Glomerular endothelial cell (primary cell): ENCODE measurements around the gene SLC1A2. TPM values are rescaled to one million over a fixed set of nuclear protein-coding genes. Genes with fewer than 3 reads are reported as not detected.
"Not testable (repeated sequence)": the region's sequence is repeated elsewhere in the genome, so short reads cannot be mapped to it uniquely, and the experiment has no call there.

Experiments used
- DNase-seq: peaks from one replicate; pipeline ENCODE4 v3.0.0-alpha.2; 2011; ENCODE audit warnings: low read depth, low spot score; ENCODE audit errors: extremely low read depth
- total RNA-seq: library from RNA; depleted of rRNA; stranded (reverse); fragments of >200 nt; gene quantifications from 2 replicates; pipeline ENCODE4 v1.2.3, GENCODE V29; 2015

SLC1A2 gene
- total RNA-seq, 1 donor from 2014 or later: not detected

GRCh38 chr11:35232891-35233330, 186.4 kb downstream of the SLC1A2 start:
- no peak for DNase-seq

GRCh38 chr11:35231076-35231860, 188.1 kb downstream of the SLC1A2 start:
- DNase-seq: no peak

GRCh38 chr11:35230388-35230787, 189.0 kb downstream of the SLC1A2 start:
- no peak for DNase-seq

- no peak for DNase-seq
Observed at GRCh38 chr11:35228328-35228725, 191.0 kb downstream of the SLC1A2 start.

- no peak for DNase-seq
Observed at GRCh38 chr11:35227576-35228327, 191.6 kb downstream of the SLC1A2 start.

- DNase-seq: not testable (repeated sequence)
Observed at GRCh38 chr11:35226756-35227155, 192.6 kb downstream of the SLC1A2 start.

GRCh38 chr11:35225946-35226520, 193.3 kb downstream of the SLC1A2 start:
- no peak for DNase-seq

- no peak for DNase-seq
Observed at GRCh38 chr11:35223991-35224390, 195.4 kb downstream of the SLC1A2 start.

- no peak for DNase-seq
Observed at GRCh38 chr11:35223371-35223796, 196.0 kb downstream of the SLC1A2 start.

- no peak for DNase-seq
Observed at GRCh38 chr11:35218956-35219355, 200.4 kb downstream of the SLC1A2 start.

GRCh38 chr11:35216962-35217678, 202.2 kb downstream of the SLC1A2 start:
- DNase-seq: no peak

GRCh38 chr11:35215945-35216344, 203.4 kb downstream of the SLC1A2 start:
- DNase-seq: no peak

- peak; percentile 7 for DNase-seq
Observed at GRCh38 chr11:35214792-35215193, 204.6 kb downstream of the SLC1A2 start.

GRCh38 chr11:35214226-35214770, 205.1 kb downstream of the SLC1A2 start:
- no peak for DNase-seq

- no peak for DNase-seq
Observed at GRCh38 chr11:35211952-35212351, 207.4 kb downstream of the SLC1A2 start.

GRCh38 chr11:35210876-35211546, 208.3 kb downstream of the SLC1A2 start:
- no peak for DNase-seq

GRCh38 chr11:35208795-35209194, 210.6 kb downstream of the SLC1A2 start:
- DNase-seq: no peak

- no peak for DNase-seq
Observed at GRCh38 chr11:35207471-35208403, 211.6 kb downstream of the SLC1A2 start.

- no peak for DNase-seq
Observed at GRCh38 chr11:35206616-35207015, 212.7 kb downstream of the SLC1A2 start.
